PC-9 (cell line): ENCODE data around the gene NPTX1.

Experiments used
- EZH2 ChIP-seq: fragments of 200-600 bp; sonication (generic); IDR thresholded peaks from 2 replicates; pipeline ENCODE4 v1.8.0; 2017; ENCODE audit warnings: antibody characterized with exemption, low read depth
- TF ChIP-seq, protein P1 (sequence below): fragments of 200-600 bp; sonication (generic); conservative IDR thresholded peaks from 2 replicates; pipeline ENCODE4 v1.6.1; 2017; ENCODE audit warnings: mixed run types, antibody characterized with exemption, mild to moderate bottlenecking, moderate library complexity

DNA sequence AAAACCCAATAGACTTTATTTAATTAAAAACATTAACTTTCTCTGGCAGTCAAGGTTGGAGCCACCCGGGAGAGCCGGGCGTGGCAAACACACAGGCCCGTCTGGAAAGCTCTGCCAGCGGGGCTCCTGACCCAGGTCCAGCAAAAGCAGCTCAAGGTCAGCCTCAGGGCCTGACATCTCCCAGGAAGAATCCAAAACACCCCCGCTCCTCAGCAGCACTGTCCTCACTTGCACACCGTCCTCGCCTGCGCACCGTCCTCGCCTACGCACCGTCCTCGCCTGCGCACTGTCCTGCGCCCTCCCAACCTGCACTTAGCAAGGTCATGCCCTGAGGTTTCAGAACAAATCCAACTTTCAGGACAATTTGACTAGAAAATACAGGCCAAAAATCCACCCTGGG lies 36.8 kb upstream of the NPTX1 start:
- TF ChIP-seq, protein P1, sequence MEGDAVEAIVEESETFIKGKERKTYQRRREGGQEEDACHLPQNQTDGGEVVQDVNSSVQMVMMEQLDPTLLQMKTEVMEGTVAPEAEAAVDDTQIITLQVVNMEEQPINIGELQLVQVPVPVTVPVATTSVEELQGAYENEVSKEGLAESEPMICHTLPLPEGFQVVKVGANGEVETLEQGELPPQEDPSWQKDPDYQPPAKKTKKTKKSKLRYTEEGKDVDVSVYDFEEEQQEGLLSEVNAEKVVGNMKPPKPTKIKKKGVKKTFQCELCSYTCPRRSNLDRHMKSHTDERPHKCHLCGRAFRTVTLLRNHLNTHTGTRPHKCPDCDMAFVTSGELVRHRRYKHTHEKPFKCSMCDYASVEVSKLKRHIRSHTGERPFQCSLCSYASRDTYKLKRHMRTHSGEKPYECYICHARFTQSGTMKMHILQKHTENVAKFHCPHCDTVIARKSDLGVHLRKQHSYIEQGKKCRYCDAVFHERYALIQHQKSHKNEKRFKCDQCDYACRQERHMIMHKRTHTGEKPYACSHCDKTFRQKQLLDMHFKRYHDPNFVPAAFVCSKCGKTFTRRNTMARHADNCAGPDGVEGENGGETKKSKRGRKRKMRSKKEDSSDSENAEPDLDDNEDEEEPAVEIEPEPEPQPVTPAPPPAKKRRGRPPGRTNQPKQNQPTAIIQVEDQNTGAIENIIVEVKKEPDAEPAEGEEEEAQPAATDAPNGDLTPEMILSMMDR, result no peak
- no peak for TF ChIP-seq EZH2
